ENCODE data around the gene AGT.
A peak's percentile ranks its signal among the peaks of the same experiment; 100 is the strongest.

The AGT gene

DNA sequence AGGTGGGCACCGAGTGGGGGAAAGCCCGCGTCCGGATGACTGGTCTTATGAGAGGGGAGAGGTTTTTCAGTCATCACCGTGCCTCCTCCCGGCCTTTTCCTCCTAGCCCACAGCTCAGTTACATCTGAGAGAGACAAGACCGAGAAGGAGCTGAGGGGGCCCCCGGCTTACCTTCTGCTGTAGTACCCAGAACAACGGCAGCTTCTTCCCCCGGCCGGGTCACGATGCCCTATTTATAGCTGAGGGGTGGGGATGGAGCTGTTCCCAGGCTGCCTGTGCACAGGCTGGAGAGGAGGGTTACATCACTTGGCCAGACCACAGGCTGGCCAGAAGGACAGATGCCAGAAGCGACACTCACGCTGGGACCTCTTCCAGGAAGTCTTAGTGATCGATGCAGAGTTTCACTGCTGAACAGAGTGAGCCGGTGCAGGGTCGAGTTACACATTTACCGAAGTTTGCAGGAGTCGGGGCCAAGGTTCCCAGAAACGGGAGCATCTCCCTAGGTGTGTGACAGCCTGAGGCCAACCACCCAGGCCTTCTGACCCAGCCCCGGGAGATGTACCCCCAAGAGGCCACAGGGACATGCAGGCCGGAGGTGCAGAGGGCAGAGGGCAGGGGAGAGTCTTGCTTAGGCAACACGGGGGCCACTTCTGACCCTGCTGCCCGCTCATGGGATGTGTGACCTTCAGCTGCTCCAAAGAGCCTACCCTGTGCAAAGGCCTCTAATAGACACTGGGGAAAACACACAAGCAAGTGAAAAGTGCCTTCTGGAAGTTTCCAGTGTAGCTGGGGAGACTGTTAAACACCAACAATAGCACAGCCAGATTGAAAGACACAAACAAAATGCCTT lies at the start of gene AGT:
Gene AGT, minus strand, starts transcription at position 208 of the 850 bp plus-strand sequence. CDS start 3,299 bp downstream, outside the sequence.
- DNase-seq (ENCODE audit: low read depth in 2 of 2), result no peak

DNA sequence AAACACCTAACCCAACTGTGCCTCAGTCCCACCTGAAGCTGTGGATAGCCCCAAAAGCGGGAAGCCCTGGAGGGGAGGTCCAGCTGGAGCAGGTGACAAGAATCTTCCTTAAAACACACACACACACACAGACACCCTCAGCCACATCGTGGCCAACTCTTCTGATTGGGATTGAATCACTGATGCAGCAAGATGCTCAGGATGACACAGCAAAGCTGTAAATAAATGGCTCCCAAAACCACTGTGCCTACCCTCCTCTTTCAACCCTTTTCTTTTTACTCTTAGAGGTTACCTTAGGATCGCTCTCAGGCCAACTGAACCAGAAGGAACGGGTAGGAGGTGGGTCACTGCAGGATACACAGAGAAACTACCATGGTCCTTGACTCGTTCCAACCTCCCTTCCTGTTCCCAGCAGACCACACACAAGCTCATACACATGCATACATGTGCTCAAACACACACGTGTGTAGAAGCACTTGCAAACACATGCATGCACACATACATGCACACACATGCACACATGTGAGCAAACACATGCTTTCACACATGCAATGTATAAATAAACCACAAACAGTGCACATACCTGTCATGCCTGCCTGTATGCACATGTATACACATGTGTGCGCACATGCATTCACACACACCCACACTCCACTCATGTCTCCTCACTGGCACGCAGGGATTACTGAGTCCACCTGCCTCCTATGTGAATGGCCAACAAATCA lies 47.7 kb upstream of the AGT start:
- no peak for DNase-seq (ENCODE audit: low read depth in 2 of 2)

DNA sequence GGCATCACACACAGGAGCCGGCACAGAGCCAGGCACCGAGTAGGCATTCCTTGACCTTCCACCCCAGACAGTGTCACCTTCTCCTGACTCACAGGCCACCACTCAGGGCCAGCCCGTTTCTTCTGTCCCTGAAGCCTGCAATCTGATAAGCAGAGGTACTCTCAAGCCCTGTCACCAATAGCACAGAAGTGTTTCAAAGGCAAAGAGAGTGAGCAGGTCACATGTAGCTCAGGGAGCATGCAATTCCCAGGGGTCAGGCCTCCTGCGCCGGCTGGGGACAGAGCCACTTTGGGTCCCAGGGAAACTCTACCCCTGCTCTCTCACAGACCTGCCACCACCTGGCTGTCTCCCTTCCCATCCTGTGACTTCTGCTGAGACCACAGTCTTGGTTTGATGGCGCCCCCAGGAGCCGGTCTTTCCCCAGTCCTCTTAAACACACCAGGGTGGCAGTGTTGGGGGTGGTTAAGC lies 46.5 kb upstream of the AGT start:
- no peak for DNase-seq (ENCODE audit: low read depth in 2 of 2)

DNA sequence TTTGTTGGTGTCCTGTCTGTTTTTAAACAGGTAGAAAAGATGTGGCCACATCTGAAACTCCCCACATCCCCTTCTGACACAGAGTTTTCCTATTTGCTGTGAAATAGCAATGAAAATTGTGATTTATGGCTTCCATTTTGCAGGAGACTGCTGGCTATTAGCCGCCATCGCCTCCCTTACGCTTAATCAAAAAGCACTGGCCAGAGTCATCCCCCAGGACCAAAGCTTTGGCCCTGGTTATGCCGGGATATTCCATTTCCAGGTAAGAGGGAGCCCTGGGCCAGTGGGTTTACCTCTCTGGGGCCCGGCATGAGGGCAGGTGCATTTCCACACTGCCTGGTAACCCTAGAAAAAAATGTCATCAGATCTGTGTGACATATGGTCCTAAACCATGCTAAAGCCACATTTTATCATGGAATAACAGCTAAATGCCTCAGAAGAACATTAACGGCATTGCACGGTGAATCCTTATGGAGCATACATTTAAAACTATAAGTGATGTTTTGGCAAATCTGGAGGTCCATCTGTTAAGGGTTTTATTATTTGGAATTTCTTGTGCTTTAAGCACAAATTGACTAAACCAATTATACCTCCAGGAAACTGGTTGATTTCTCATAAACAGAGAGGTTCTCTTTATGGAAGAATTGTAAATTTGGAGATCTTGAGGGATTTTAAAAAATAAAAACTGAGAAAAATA lies 45.6 kb upstream of the AGT start:
- no peak for DNase-seq (ENCODE audit: low read depth in 2 of 2)

DNA sequence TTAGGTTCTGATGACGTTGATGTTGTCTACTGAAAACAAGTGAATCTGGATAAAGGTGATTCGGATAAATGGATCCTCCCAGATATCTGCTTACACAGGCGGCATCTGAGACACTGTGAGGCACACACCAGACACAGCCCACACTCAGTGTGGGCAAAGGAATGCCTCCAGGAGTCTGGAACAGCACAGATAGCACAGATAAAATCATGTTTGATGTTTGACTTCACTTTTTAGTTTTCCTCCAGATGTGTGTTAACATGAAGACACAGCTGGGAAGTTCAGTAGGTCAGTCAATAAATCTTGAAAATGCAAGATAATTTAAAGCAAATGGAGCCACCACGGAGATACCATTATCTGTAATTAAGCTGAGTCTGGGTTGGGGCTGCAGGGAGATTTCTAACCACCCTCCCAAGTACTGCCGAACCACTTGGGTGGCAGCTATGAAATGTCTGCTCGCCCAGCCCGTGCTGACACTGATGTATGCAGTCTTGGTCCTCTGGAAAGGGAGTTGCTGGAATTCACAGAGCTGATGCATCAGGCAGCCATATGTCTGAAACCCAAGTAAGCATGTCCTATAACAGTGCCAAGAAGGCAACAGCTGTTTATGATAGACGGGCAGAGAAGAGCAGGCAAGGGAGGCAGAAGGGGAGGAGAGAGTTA lies 44.9 kb upstream of the AGT start:
- no peak for DNase-seq (ENCODE audit: low read depth in 2 of 2)

DNA sequence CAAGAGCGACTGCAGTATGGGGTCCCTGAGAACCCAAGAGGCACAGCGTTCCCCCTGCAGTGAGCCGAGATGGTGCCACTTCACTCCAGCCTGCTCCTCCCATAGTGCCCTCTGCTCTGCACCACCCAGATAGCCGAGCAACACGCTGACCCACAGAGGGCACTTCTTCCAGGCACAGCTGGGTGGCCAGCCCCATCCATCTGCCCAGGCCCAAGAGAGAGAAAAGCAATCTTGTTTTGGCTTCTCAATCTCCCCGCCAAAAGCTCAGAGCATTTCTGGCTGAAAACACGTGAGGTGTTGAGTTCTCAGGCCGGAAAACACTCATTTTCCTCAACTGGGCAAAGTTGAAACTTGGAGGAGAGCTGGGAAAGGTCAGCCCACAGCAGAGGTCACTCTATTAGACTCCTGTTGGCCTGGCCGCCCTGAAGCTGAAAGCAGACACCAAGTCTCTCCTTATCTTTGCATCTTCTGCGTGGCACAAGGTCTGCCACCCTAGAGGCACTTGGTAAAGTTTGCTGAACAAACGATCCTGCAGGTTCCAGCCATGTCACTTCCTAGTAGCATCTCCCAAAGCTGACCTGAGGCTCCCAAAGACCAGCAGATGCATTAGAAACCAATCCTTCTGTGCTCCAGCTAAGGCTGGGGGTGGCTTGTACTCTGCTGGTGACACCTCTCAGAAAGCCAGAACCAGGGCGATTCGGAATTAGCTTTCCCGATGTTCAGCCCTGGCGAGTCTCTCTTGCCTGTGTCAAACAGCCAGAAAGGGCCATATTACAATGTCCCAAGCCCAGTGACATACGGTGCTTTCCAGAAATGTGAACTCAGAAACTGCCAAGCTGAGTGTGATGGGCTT lies 44.2 kb upstream of the AGT start:
- no peak for DNase-seq (ENCODE audit: low read depth in 2 of 2)

DNA sequence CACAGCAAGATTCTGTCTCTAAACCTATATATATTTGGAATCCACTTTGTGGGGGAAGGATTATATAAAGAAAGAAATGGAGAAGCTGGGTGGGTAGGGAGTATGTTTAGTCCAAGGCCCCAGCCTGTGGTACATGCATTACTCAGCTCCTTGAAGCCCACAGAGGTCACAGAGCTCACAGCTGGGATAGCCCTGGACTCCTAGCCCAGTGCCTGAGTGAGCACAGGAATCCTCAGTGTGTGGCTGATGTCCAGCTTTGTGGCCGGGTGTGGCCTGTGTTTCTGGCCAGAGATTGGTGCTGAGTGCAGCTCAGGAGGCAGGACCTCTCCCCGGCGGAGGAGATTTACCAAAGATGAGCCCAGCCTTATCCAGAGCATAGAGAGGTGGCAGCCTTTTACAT lies 40.9 kb upstream of the AGT start:
- no peak for DNase-seq (ENCODE audit: low read depth in 2 of 2)

DNA sequence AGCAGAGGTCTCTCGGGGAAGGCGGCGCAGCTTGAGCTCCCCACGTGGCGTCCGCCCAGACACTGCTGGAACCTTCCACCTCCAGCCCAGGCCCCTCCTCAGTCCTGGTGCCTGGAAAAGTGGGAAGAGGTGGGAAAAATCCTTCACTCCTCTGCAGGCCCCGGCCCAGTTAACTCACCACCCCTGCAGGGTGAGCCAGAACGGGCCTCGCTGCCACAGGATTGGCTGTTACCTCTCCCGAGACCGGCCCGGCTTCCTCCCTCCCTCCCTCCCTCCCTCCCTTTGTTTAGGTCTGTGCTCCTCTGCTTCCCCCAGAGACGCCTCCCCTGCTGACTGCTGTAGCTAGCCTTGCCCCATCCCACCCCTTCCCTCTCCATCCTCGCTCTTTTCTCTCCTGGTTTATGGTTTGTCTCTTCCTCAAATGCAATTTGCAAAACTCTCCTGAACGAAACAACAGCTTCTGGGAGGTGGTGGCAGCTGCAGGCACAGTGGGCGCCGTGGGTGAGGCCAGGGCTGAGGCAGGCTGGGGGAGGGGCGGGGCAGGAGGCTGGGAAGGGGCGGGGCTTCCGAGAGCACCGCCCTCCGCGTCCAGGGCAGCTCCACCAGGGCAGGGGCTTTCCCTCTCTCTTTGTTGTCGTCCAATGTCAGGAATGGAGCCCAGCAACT lies 39.8 kb upstream of the AGT start:
- peak; percentile 7 to 8 for DNase-seq (ENCODE audit: low read depth in 2 of 2)

DNA sequence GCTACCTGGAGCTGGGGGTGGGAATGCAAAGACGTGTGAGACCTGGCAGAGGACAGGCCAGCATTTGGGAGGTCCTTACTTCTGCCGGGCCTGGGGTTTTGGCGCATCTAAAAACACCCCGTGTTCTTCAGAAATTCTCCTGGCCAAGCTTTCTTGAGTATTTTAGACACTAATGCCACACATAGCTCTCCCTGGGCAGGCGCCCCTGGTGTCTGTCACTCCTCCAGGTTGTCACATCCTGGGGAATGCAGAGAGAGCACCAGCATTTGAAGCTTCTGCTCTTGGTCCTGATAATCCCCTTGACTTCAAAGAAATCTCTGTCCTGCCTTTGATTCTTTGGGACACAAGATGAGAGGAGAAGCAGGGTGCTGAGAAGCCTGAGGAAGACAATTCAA lies 39.3 kb upstream of the AGT start:
- no peak for DNase-seq (ENCODE audit: low read depth in 2 of 2)

DNA sequence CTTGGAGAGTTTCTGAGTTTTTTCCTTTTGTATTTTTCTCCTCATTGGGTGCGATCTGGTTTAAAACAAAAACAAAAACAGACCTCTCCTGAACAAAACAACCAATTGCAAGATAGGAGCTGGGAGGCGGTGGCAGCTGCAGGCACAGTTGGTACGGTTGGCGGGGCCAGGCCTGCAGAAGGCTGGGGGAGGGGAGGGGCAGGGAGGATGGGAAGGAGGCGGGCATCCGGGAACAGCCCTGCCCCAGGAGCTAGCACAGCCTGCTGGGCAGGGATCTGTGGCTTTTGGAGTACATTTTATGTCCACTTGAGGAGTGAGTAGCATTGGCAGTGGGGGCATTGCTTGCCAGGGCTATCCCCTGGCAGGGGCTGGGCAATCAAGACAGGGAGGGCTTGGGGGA lies 38.5 kb upstream of the AGT start:
- no peak for DNase-seq (ENCODE audit: low read depth in 2 of 2)

DNA sequence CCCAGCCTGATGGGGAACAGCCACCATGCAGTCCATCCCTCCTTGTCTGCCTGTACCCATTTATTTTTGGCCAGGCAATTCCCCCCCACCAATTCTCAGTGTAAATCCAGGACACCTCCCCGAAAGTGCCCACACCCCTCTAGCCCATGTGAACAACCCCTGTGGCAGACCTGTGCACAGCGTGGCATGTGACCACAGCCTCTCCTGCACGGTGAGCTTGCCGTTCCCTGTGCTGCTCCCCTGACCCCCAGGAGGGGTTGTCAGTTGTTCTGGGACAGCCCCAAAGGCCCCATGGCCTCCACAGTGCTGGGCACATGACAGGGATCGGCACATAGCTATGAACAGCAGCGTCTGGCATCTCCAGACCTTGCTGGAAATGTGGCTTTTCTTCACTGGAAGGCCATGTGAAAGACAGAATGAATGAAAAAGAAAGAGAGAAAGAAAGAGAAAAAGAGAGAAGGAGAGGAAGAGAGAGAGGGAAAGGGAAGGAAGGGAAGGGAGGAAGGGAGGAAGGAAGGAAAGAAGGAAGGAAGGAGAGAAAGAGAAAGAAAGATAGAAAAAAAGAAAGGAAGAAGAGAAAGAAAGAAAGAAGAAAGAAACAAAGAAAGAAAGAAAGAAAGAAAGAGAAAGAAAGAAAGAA lies 37.2 kb upstream of the AGT start:
- no peak for DNase-seq (ENCODE audit: low read depth in 2 of 2)

DNA sequence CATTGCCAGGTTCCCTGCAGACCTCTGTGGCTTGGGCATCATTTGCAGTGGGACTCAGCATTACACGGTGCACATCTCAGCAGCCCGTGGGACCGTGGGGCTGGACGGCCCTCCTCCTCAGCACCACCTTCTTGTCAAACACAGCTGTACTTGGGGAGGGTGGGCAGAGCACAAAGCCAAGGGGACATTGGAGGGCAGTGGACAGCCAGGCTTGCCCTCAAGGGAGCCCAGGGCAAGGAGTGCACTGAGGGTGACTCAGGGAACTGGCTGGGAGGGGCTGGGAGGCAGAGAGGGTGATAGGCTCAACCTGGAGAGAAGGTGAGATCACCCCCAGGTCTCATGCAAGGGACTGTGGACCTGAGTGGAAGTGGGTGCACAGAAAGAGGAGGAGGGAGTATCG lies 36.7 kb upstream of the AGT start:
- DNase-seq (ENCODE audit: low read depth in 2 of 2), result no peak

DNA sequence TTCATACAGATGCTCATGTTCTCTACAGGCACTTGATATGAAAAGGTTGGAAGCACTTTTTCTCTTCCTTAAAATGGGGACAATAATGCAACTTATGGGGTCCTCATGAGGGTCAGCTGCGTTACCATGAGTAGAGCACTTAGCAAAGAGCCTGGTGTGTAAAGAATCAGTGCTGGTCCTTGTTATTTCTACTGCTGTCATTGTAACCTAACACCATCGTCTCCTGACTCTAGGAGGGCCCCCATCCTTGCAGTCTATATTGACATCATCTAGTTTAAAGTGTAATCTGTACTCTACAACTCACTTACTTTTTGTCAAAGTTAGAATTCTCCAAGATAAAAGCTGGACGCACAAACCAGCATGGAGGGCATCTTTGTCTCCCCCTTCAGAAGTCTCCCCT lies 35.7 kb upstream of the AGT start:
- no peak for DNase-seq (ENCODE audit: low read depth in 2 of 2)

DNA sequence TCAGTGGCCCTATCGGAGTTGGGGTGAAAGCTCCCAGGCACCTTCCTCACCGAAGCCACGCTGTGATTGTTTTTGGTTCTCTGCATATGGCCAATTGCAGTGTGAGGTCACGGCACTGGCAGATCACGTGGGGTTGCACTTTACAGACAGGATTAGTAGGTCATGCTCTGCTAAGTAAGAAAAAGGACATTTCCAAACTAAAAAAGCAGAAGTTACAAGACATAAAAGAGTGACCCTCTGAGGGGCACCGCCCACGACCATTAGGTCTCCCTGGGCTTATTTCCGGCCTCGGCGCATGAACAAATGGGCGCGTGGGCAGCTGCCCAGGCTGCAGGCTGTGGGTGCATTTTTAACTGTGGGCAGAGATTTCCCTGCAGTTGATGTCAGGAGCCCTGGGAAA lies 35.2 kb upstream of the AGT start:
- DNase-seq (ENCODE audit: low read depth in 2 of 2), result no peak

DNA sequence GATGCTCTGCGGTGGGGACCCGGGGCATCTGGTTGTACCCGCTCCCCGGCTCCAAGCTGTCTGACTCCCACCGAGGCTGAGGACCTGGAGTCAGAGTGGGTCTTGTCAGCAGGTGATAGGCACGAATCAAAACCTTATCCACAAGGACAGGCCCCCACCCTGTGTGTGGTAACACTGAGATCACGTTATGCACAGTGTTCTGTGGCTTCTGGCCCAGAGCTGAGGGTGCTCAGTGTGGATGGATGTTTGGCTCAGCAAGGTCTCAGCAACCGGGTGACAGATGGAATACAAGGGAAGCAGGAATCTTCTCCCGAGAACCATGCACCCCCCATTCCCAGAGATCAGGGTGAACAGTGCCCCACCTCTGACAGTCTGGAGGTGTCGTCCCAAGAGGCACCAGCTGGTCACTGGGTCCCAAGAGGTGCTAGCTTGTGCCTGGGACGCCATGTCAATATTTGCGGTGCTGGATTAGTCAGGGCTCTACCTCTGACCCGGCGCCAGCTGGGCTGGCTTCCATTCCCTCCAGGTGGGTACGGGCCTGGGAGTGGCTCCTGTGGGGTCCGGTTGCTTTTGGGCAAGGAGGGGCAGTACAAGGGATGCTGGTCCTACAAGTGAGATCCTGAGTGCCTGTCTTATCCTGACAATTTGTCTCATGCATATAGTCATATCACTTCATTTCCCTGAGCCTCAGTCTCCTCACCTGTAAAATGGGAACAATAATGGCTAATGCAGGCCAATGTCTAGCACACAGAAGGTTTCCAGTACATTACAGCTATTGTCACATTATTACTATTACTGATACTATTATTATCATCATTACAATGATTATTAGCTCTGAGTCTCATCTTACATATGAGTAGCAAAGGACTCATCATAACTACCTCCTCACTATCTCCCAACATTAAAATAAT lies 34.2 kb upstream of the AGT start:
- no peak for DNase-seq (ENCODE audit: low read depth in 2 of 2)

DNA sequence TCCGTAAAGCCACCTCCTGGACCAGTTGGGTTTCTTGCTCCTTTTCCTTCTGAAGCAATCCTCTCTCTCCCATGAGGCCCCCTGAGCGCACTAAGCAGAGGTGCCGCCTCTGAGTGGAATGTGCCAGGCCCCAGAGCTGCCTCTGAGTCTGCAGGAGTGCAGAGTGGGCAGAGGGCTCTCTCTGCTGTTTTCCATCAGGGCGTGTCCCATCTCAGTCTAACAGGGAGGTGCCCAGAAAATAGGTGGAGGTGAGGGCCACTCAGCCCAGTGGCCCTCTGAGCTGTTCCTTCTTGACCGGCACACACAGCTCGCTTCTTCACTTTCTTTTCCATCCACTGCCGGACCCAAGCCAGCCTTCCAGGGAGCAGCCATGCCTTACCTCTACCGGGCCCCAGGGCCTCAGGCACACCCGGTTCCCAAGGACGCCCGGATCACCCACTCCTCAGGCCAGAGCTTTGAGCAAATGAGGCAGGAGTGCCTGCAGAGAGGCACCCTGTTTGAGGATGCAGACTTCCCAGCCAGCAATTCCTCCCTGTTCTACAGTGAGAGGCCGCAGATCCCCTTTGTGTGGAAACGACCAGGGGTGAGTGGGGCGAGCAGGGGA lies 33.3 kb upstream of the AGT start, which contains the start of gene CAPN9:
Gene CAPN9, plus strand, starts transcription at position 262 of the 604 bp plus-strand sequence. Its CDS starts 109 bp downstream, at position 371.
- DNase-seq (ENCODE audit: low read depth in 2 of 2), result no peak

DNA sequence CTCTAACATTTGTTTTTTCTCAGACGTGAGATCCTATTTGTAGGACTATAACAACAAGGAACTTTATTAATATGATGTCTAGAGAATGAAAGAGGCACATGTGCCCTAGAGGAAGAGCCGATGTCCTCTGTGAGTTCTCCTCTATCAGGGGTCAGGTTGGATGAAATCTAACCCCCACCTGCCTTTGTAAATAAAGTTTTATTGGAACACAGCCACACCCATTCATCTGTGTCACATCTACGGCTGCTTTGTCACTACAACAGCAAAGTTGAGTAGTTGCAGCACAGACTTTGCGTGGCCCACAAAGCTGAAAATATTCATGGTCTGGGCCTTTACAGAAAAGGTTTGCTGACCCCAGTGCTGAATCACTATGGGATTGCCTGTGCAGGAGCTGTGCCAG lies 32.7 kb upstream of the AGT start:
- no peak for DNase-seq (ENCODE audit: low read depth in 2 of 2)

DNA sequence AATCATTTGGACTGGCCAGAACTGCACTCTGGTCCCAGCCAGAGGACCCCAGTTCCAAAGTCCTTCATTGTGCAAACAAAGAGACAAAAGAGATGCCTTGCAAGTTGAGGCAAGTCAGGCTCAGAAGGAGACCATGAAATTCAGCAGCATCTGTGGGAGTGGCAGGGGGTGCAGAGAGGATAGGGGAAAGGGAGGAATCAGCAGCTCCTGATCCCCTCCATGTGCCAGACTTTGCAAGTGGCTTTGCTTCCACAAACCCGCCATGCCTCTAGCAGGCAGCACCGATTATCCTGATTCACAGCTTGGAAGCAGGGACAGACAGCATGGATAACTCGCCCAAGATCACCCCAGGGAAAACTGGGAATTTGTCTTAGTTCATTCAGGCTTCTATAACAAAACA lies 31.1 kb upstream of the AGT start:
- DNase-seq (ENCODE audit: low read depth in 2 of 2), result no peak
